Colonic mucosa (tissue), 4 donors: ENCODE measurements around the gene ADGRG1. TPM values are rescaled to one million over a fixed set of nuclear protein-coding genes. Genes with fewer than 3 reads are reported as not detected.

Experiments
- DNase-seq: peaks from one replicate; pipeline ENCODE4 v3.0.0-alpha.2; 2020
- H3K27ac ChIP-seq: fragments of 200-600 bp; one replicate; pipeline ENCODE4 v1.8.0; 2021
- H3K27me3 ChIP-seq: fragments of 200-600 bp; one replicate; pipeline ENCODE4 v1.8.0; 2021
- H3K36me3 ChIP-seq: fragments of 200-600 bp; one replicate; pipeline ENCODE4 v1.8.0; 2021
- H3K4me1 ChIP-seq: fragments of 200-600 bp; one replicate; pipeline ENCODE4 v1.8.0; 2021; ENCODE audit warnings: mild to moderate bottlenecking
- H3K4me3 ChIP-seq: fragments of 200-600 bp; one replicate; pipeline ENCODE4 v1.8.0; 2021
- H3K9ac ChIP-seq, 2 donors: one replicate each; pipeline ENCODE4 v1.7.0; 2013; ENCODE audit warnings: control low read depth in 2 of 2, low read depth in 2 of 2, low read length in 2 of 2
- H3K9me3 ChIP-seq: fragments of 200-600 bp; one replicate; pipeline ENCODE4 v1.8.0; 2021
- CTCF ChIP-seq: fragments of 200-600 bp; IDR thresholded peaks from one replicate; pipeline ENCODE4 v1.8.0; 2022; ENCODE audit warnings: antibody characterized with exemption, mild to moderate bottlenecking
- intact Hi-C: fragments of 100-400 bp; cut with DNase I; formaldehyde crosslinking; loops from one replicate; pipeline ENCODE4 v1.14.1; 2022
- total RNA-seq, 2 donors: library from RNA; stranded (reverse); fragmentation: NEBNext Ultra II Directional in 1 of 2; extraction: Animal tissue kit (Norgen Biotek cat#: 25700) in 1 of 2; gene quantifications; one replicate each; pipeline ENCODE4 v1.2.1, GENCODE V29; 2021
- donor health status: healthy.
- donor health status: DM: no; HTN: no; CAD: no.
- donor health status: DM: no; HTN: no; CAD: no.

Gene ADGRG1
- total RNA-seq, 2 donors from 2014 or later: 68.9 to 126 TPM

GRCh38 chr16:57681950-57682728 is 53.7 kb downstream of the ADGRG1 start:
- H3K27me3 ChIP-seq: no peaks in the 10 kb centered on the region
- intact Hi-C loops: no loop called here
- no peak for TF ChIP-seq CTCF
- no peak overlapping the region for H3K9ac ChIP-seq
- no peak overlapping the region for H3K27ac ChIP-seq
- H3K4me3 ChIP-seq: no peak overlapping the region
- no peaks in the 10 kb centered on the region for H3K36me3 ChIP-seq
- no peaks in the 10 kb centered on the region for H3K4me1 ChIP-seq
- H3K9me3 ChIP-seq: no peaks in the 10 kb centered on the region
- no peak for DNase-seq

DNA sequence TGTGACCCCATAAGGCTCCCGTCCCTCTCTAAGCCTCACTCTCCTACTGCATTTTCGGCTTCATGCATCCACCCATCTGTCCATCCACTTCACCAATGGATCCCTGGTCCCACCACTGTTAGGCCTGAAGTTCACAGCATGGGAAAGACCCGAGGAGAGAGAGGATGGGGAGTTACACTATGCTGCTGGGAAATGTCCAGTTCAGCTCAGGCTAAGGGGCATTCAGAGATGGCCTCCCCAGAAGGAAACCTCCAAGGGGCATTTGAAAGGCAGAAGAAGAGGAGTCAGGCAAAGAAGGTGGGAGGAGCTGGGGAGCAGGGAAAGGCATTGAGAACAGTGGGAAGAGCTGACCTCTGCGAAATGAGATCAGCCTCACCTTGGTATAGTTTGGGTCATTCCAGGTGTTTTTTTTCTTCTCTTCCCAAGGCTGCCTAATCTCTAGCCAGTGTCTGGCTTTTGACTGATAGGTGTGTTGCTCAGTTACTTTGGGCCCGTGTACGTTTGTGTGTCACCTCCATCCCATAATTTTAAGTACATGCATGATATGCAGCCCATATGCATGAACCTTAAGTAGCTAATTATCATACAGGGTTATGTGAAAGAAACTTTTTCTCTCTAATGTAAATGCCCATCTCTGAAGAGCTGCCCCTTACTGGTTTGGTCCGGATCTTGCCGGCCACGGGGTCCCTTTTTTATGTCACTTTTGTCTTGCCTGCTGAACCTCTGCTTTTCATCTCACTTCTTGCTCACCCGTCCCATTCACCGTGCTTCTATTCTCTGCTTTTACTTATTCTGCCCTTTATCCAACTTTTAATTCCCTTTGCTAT is 54.6 kb downstream of the ADGRG1 start:
- intact Hi-C loops: no loop called here

DNA sequence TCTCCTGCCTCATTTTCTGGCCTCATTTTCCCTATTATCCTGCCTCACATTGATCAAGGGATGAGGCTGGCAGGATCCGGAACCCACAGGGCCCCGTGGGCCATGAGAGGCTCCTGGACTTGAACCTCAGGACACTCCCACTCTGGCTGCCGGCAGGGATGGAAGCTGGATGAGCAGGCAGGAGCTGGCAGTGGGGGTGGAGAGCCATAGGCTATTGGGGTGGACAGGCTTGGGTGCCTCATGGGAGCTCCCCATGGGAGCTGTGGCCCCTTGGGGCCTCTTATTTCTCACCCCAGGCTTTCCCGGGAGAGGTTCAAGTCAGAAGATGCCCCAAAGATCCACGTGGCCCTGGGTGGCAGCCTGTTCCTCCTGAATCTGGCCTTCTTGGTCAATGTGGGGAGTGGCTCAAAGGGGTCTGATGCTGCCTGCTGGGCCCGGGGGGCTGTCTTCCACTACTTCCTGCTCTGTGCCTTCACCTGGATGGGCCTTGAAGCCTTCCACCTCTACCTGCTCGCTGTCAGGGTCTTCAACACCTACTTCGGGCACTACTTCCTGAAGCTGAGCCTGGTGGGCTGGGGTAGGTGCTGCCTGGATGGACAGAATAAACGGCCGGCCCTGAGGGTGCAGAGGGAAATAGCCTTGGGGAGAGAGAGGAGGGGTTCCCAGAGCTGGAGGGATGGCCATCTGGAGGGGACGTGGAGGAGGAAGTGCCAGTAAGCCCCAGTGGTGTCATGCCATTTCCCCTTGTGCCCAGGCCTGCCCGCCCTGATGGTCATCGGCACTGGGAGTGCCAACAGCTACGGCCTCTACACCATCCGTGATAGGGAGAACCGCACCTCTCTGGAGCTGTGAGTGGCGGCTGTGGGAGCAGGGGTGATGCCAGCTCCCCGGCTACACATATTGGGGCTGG is 55.5 kb downstream of the ADGRG1 start:
- no peaks in the 10 kb centered on the region for H3K9me3 ChIP-seq
- intact Hi-C loops: no loop called here
- no peak overlapping the region for H3K27ac ChIP-seq
- no peaks in the 10 kb centered on the region for H3K27me3 ChIP-seq
- H3K4me1 ChIP-seq: no peaks in the 10 kb centered on the region
- no peaks in the 10 kb centered on the region for H3K36me3 ChIP-seq
- DNase-seq: no peak
- no peak overlapping the region for H3K4me3 ChIP-seq
- TF ChIP-seq CTCF: no peak
- H3K9ac ChIP-seq: no peak overlapping the region

More for the DNA sequence above, 54.6 kb downstream of the ADGRG1 start:
- Histone ChIP-seq H3K4me3 (no peak overlapping the region), H3K9ac (no peak overlapping the region), H3K4me1 (no peaks in the 10 kb centered on the region), H3K36me3 (no peaks in the 10 kb centered on the region), H3K27me3 (no peaks in the 10 kb centered on the region), H3K9me3 (no peaks in the 10 kb centered on the region), H3K27ac (no peak overlapping the region)
- TF ChIP-seq CTCF: no peak
- DNase-seq: no peak

DNA sequence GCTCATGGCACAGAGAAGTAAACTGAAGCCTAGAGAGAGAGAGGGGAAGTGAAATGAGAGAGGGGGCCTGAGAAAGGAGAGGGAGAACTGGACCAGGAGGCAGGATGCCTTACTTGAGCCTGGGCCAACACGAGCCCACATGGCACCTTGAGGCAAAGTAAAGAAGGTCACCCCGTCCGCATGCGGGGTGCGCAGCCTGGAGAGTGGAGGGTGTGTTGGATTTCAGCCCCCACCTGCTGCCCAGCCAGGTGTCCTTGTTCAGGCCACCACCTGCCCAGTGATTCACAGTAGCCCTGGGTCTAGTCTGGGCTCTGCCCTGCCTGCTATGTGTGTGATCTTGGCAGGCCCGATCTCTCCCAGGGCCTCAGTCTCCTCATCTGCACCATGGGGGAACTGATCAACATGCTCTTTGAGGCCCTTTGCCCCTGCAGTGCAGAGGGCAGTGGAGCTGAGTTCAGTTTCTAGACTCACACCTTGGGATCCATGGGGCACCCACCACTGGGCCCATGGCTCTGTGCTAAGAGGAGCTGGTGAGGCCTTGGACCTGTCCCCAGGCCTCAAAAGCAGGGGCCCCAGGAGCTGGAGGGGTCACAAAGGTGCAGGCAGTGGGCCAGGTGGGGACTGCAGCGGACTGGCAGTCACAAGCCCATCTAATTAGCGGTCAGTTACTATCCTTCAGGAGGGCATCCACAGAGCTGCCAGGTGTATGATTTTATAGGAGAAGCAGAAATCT is 56.4 kb downstream of the ADGRG1 start:
- TF ChIP-seq CTCF: no peak
- no peak overlapping the region for H3K4me3 ChIP-seq
- H3K9me3 ChIP-seq: no peaks in the 10 kb centered on the region
- H3K27me3 ChIP-seq: no peaks in the 10 kb centered on the region
- intact Hi-C loops: no loop called here
- no peak overlapping the region for H3K9ac ChIP-seq
- DNase-seq: no peak
- no peaks in the 10 kb centered on the region for H3K4me1 ChIP-seq
- H3K27ac ChIP-seq: no peak overlapping the region
- H3K36me3 ChIP-seq: no peaks in the 10 kb centered on the region

GRCh38 chr16:57685633-57686032 is 57.2 kb downstream of the ADGRG1 start:
- intact Hi-C loops: no loop called here
- Histone ChIP-seq H3K9ac (no peak overlapping the region), H3K27me3 (no peaks in the 10 kb centered on the region), H3K27ac (no peak overlapping the region), H3K36me3 (no peaks in the 10 kb centered on the region), H3K9me3 (no peaks in the 10 kb centered on the region), H3K4me3 (no peak overlapping the region), H3K4me1 (no peaks in the 10 kb centered on the region)
- DNase-seq: no peak
- no peak for TF ChIP-seq CTCF
